Transverse colon (tissue), 4 donors: ENCODE measurements around the gene IL16.

Experiments
- CTCF ChIP-seq, 5 experiments: fragments of 200-600 bp in 3 of 5; fragments of 450-650 bp in 2 of 5; sonication (generic) in 3 of 5; IDR thresholded peaks; 1 replicate in 2 of 5; 2 replicates in 3 of 5; pipeline ENCODE4 v1.5.1; 2016 to 2017; ENCODE audit warnings: antibody characterized with exemption in 5 of 5, inconsistent platforms in 3 of 5, mild to moderate bottlenecking in 2 of 5, moderate library complexity in 1 of 5
- POLR2A ChIP-seq: fragments of 450-650 bp; IDR thresholded peaks from one replicate; pipeline ENCODE4 v1.6.1; 2016; ENCODE audit warnings: antibody characterized with exemption, mild to moderate bottlenecking, moderate library complexity
- POLR2AphosphoS5 ChIP-seq, 3 donors: sonication (generic); formaldehyde crosslinking; IDR thresholded peaks; one replicate each; pipeline ENCODE4 v1.6.1; 2016; ENCODE audit warnings: antibody characterized with exemption in 3 of 3

- peak; percentile 90 to 98 (median 97) for TF ChIP-seq POLR2AphosphoS5 (IDR thresholded peaks at IDR 0.05)
- no peak for TF ChIP-seq CTCF (IDR thresholded peaks at IDR 0.05)
- TF ChIP-seq POLR2A = peak; percentile 97
These were observed 127.5 kb downstream of the IL16 start, which contains the start of gene STARD5 for GRCh38 chr15:81323944-81324881.
